AG09309 (cell line): Measurements from ENCODE around the gene RRAGD.

Experiments
- DNase-seq: peaks from one replicate; pipeline ENCODE4 v3.0.0-alpha.2; 2010; ENCODE audit warnings: low read depth
- H3K4me3 ChIP-seq: 2 replicates; pipeline ENCODE4 v1.5.1; 2011; ENCODE audit warnings: mild to moderate bottlenecking, low read depth, low read length, moderate library complexity; ENCODE audit not compliant: control insufficient read depth
- TF ChIP-seq, protein P1 (sequence below): IDR thresholded peaks from 2 replicates; pipeline ENCODE4 v1.5.1; 2011; ENCODE audit warnings: mild to moderate bottlenecking, low read depth, low read length, inconsistent platforms; ENCODE audit not compliant: insufficient read depth, control insufficient read depth; ENCODE audit errors: missing control alignments

Gene RRAGD

DNA sequence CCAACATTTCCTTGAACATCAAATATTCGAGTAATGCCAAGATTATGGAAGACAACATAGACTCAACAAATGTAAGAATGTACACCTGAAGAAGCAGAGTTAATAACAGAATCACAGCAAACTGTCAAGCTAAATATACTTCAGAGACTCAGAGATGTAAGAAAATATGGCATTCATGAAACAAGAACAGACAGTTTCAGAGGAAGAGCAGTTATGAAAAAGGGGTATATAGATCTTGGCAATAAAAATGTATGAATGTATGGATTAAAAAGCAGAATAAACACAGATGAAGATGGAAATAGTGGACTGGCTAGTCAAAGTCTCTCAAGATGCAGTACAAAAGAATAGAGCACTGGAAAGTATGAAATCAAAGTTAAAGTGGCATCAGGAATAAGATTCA, 18.4 kb downstream of the RRAGD start:
- no peak for DNase-seq
- no peak overlapping the region for H3K4me3 ChIP-seq
- TF ChIP-seq, protein P1, sequence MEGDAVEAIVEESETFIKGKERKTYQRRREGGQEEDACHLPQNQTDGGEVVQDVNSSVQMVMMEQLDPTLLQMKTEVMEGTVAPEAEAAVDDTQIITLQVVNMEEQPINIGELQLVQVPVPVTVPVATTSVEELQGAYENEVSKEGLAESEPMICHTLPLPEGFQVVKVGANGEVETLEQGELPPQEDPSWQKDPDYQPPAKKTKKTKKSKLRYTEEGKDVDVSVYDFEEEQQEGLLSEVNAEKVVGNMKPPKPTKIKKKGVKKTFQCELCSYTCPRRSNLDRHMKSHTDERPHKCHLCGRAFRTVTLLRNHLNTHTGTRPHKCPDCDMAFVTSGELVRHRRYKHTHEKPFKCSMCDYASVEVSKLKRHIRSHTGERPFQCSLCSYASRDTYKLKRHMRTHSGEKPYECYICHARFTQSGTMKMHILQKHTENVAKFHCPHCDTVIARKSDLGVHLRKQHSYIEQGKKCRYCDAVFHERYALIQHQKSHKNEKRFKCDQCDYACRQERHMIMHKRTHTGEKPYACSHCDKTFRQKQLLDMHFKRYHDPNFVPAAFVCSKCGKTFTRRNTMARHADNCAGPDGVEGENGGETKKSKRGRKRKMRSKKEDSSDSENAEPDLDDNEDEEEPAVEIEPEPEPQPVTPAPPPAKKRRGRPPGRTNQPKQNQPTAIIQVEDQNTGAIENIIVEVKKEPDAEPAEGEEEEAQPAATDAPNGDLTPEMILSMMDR: no peak

DNA sequence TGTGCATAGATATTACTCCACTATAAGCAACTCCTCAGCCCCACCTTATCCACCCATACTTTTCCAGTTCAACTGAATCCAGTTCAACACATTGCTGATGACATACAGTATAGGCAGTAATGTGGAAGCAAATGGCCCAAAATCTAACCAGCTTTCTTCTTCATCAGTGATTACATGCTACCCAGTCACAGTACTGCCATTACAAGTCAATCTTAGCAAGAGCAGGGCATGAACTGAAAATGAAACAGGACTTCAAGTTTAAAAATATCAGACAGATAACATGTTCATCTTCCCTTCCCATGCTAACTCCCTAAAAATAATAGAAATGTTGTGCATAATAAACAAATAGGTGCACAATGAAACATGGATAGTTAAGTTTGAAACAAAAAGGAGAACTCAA, 19.2 kb downstream of the RRAGD start:
- TF ChIP-seq, protein P1: no peak
- no peak overlapping the region for H3K4me3 ChIP-seq
- DNase-seq: no peak

- no peak for DNase-seq
- no peak overlapping the region for H3K4me3 ChIP-seq
- TF ChIP-seq, protein P1: no peak
These were observed 23.2 kb downstream of the RRAGD start for GRCh38 chr6:89388846-89389245.

DNA sequence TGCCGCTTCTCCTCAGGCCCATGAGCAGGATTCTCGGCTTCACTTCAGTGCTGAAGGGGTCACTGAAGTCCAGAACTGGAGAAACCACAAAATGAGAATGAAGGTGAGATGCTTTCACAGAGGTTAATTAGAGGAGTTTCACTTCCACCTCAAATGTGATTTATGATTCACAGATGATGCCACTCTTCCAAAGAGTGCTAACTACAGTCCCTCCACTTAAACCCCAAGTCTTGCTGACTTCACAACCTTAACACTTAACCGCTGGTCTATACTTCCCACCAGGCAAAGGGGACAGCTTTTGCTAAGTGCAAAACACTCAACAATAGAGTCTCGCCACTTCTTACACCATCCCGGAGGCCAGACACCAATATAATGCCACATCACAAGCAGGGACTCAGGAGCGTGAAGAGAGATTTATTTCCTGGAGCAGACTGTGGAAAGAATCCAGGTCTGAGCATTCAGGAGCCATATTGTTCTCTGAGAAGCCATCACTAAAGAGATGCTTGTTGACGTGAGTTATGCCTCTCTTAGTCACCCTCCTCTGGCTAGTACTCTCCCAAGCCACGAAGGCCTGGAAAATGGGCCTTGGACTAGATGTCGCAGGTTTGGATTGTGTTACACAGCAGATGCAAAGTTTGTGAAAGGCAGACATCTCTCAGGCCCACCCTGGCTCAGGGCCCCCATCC, 24.4 kb downstream of the RRAGD start:
- TF ChIP-seq, protein P1: no peak
- DNase-seq: no peak
- no peak overlapping the region for H3K4me3 ChIP-seq

DNA sequence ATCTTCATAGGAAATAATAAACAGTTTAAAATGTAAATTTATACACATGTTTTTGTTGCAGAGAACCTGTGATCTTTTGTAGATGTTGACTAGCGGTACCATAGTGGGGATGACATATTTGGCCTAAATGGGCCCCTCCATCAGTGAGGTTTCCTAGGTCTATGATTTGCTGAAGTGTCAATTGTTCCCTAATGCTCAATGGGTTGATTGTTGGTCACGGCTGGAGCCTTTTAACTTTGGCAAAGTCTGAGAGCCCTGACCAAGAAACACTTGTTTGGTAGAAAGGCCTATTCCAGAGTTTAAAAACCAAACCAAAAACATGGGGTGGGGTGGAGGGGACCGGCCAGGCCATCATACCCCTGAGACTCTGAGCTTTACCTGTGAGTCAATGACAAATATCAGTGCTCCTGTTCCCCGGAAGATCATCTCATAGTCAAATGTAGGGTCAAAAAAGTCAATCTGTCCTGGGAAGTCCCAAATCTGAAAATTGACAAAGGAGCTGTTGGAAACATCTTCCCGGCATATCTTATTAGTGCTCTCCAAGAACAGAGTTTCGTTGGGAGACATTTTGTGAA, 25.1 kb downstream of the RRAGD start:
- no peak for DNase-seq
- TF ChIP-seq, protein P1: no peak
- no peak overlapping the region for H3K4me3 ChIP-seq

DNA sequence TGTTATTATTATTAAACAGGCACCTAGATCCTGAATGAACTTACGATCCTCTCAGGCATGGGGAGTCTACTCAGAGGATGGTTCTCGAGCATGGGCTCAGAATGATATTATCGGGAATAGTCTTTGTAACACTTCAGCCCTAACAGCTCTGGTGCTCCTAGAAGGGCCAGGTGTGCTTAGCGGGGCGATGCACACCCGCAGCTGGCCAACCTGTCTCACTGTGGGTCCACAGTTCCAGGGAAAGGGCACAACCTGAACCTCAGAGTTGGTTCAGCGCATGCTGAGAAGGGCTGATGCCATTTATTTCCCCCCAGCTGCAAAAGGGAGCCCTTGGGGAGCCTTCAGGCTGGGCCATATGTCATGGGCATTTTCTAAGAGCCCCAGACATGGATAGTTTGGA, 26.2 kb downstream of the RRAGD start:
- DNase-seq: no peak

More for the DNA sequence above, 26.2 kb downstream of the RRAGD start:
- TF ChIP-seq, protein P1: no peak
- no peak overlapping the region for H3K4me3 ChIP-seq
